Progenitor cell of endocrine pancreas (in vitro differentiated cells): ENCODE data around the gene ABCB11. TPM values are rescaled to one million over a fixed set of nuclear protein-coding genes. Genes with fewer than 3 reads are reported as not detected.

Experiments
- DNase-seq: peaks from one replicate; pipeline ENCODE4 v3.0.0; 2021; ENCODE audit warnings: low spot score; ENCODE audit not compliant: unreplicated experiment
- H3K27ac Mint-ChIP-seq: 2 replicates; pipeline ENCODE4 v1.8.0; 2021; ENCODE audit warnings: mild to moderate bottlenecking, moderate library complexity, mixed read lengths
- H3K27me3 Mint-ChIP-seq: 2 replicates; pipeline ENCODE4 v1.8.0; 2021; ENCODE audit warnings: mixed read lengths
- H3K36me3 Mint-ChIP-seq: 2 replicates; pipeline ENCODE4 v1.8.0; 2022; ENCODE audit warnings: mixed read lengths; ENCODE audit not compliant: insufficient read depth
- H3K4me1 Mint-ChIP-seq: 2 replicates; pipeline ENCODE4 v1.8.0; 2021; ENCODE audit warnings: low read depth, mixed read lengths
- H3K4me3 Mint-ChIP-seq: 2 replicates; pipeline ENCODE4 v1.8.0; 2021; ENCODE audit warnings: low read depth, mild to moderate bottlenecking, moderate library complexity, mixed read lengths
- H3K9me3 Mint-ChIP-seq: 2 replicates; pipeline ENCODE4 v1.8.0; 2021; ENCODE audit warnings: low read depth, mixed read lengths
- total RNA-seq: library from RNA; stranded (reverse); gene quantifications from 2 replicates; pipeline ENCODE4 v1.2.1, GENCODE V29; 2021
- TF ChIP-seq, protein P1 (sequence below): fragments of 200-600 bp; sonication (generic); IDR thresholded peaks from one replicate; pipeline ENCODE4 v1.5.0; 2021; ENCODE audit warnings: antibody characterized with exemption, mild to moderate bottlenecking; ENCODE audit not compliant: unreplicated experiment

ABCB11 gene
- total RNA-seq, 1 donor from 2014 or later, result 0.24 TPM

DNA sequence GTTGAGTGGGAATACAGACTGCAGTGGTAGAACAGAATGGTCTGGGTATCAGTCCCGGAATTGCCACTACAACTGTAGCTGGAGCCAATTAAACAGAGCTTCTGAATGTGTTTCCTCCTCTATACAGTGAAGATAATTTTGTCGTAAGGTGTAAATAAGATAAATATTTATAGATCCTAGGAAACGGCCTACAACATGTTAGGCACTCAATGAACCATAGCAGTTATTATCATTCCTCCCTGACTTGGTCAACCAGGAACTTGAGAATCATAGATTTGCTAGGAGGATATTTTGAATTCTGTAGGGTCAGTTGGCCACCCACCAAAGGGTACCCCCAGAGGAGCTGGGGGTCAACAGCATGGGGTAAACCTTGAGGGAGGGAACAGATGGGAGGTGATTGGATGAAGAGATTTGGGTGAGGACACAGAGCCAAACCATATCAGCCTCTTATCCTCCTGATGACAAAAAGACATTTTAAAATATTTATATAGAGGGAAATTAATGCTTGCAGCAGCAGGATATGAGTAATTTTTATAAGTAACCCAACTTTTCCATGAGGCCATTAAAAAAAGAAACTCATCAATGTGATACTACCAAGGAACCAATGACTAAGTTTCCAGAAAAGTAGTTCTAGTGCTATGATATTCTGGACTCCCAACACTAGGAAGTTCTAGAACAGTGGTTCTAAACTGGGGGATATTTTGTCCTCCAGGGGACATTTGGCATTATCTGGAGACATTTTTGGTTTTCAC, 42.3 kb upstream of the ABCB11 start:
- no peaks in the 10 kb centered on the region for H3K4me1 Mint-ChIP-seq
- TF ChIP-seq, protein P1, sequence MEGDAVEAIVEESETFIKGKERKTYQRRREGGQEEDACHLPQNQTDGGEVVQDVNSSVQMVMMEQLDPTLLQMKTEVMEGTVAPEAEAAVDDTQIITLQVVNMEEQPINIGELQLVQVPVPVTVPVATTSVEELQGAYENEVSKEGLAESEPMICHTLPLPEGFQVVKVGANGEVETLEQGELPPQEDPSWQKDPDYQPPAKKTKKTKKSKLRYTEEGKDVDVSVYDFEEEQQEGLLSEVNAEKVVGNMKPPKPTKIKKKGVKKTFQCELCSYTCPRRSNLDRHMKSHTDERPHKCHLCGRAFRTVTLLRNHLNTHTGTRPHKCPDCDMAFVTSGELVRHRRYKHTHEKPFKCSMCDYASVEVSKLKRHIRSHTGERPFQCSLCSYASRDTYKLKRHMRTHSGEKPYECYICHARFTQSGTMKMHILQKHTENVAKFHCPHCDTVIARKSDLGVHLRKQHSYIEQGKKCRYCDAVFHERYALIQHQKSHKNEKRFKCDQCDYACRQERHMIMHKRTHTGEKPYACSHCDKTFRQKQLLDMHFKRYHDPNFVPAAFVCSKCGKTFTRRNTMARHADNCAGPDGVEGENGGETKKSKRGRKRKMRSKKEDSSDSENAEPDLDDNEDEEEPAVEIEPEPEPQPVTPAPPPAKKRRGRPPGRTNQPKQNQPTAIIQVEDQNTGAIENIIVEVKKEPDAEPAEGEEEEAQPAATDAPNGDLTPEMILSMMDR, result no peak
- H3K27me3 Mint-ChIP-seq, result peaks cover 2% of the 10 kb centered on the region
- no peak overlapping the region for H3K4me3 Mint-ChIP-seq
- H3K36me3 Mint-ChIP-seq, result no peaks in the 10 kb centered on the region
- H3K9me3 Mint-ChIP-seq, result no peaks in the 10 kb centered on the region
- no peak overlapping the region for H3K27ac Mint-ChIP-seq
- no peak for DNase-seq

DNA sequence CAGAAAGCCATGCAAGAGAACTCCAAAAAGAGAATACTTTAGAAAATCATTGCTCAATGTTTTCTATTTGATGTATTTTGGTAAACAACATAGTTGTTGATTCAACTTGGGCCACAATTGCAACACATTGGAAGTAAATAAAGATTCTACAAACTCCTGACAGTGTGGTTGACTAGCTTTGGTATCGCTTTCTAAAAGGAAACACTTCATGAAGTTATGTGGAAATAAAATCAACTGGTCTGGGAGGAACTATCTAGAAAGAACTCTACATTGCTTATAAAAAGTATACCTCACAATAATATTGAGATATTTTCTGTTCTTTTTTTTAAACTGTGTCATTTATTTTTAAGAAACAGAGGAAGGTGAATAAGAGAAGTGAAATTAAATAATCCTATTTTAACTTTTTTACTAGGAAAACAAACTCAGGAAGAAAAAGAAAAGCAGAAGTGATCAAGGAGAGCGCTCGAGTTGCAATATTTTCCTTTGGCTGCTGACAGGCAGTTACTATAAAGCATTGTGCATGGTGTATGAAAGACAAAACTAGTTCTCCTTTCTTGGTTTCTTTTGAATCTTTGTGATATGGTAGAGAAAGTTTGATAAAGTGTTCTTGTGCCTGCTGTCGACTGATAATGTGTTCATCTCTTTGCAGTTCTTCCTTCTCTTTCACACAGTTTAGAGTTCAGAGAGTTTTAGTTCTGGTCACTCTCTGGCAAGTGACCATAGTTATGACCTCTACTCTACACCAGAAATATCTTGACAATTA, 41.2 kb upstream of the ABCB11 start:
- no peaks in the 10 kb centered on the region for H3K4me1 Mint-ChIP-seq
- no peaks in the 10 kb centered on the region for H3K9me3 Mint-ChIP-seq
- peaks cover 2% of the 10 kb centered on the region for H3K27me3 Mint-ChIP-seq

DNA sequence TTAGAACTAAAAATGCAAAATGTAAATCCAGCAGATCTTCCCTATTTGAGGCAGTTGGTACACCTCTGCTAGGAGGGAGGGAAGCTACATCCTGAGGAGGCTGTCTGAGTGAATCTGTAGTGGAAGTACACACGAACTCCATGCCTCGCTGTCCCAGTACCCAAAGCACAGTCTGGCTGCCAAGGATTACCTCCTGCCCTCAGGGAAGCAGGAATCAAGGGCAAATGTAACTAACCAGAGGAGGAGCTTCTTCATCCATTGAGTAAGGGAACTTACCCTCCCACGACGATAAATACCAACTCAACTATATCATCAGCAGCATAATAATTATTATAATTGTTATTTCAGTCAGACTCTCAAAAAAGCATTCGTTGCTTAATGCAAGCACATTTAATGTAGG, 40.3 kb upstream of the ABCB11 start:
- no peak for DNase-seq
- H3K27me3 Mint-ChIP-seq, result peaks cover 2% of the 10 kb centered on the region
- no peaks in the 10 kb centered on the region for H3K9me3 Mint-ChIP-seq
- no peak overlapping the region for H3K27ac Mint-ChIP-seq
- no peak overlapping the region for H3K4me3 Mint-ChIP-seq
- TF ChIP-seq, protein P1, result no peak
- no peaks in the 10 kb centered on the region for H3K4me1 Mint-ChIP-seq
- H3K36me3 Mint-ChIP-seq, result no peaks in the 10 kb centered on the region

More for the DNA sequence above, 41.2 kb upstream of the ABCB11 start:
- no peak overlapping the region for H3K27ac Mint-ChIP-seq
- no peak for DNase-seq
- TF ChIP-seq, protein P1, result no peak
- H3K36me3 Mint-ChIP-seq, result no peaks in the 10 kb centered on the region
- H3K4me3 Mint-ChIP-seq, result no peak overlapping the region

DNA sequence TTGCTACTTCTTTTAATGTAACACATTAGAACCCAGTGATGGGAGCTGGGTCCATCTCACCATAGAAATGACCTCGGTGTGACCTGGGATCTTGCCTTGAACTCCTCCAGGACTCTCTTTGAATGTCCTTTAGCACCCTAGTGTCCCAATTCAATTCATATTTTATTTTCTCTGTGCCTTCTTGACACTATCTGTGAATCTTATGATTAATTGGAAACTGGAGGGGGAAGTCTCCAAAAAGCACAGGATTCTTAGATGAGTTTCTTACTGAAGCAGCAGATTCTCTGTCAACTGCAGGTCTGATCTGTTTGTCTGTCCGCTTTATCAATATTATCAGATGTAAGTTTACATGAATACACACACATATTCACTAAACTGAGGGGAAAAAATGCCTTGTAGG, 38.7 kb upstream of the ABCB11 start:
- Mint-ChIP-seq H3K27ac (no peak overlapping the region), H3K36me3 (no peaks in the 10 kb centered on the region)

DNA sequence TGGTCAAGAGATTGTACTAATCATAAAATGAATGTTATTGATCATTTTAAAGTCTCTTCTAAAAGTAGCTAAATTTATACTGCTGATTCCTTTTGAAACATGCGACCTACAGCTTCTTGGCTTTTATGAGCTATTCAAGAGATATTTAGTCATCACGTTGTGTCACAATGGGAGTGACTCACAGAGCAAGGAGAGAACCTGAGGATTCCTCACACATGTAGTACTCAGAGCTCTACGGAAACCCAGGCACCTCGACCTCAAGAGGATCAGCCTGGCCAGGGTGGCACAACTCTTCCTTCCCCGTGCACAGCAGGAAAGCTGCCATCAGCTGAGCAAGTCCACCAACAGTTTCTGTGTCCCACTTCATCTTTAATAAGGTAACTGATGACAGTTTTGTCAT, 38.2 kb upstream of the ABCB11 start, which contains the start of gene DHRS9:
DHRS9 (plus strand) TSS at position 223 of the 400 bp plus-strand sequence. CDS start 12,019 bp downstream, outside the sequence.
- Mint-ChIP-seq H3K9me3 (no peaks in the 10 kb centered on the region), H3K27ac (no peak within 1 kb of the TSS), H3K4me3 (no peak within 1 kb of the TSS), H3K36me3 (no peaks in the 10 kb centered on the region), H3K4me1 (no peaks in the 10 kb centered on the region), H3K27me3 (peaks cover 2% of the 10 kb centered on the region)
- TF ChIP-seq, protein P1, result no peak
- DNase-seq, result no peak

More for the DNA sequence above, 38.7 kb upstream of the ABCB11 start:
- Mint-ChIP-seq H3K9me3 (no peaks in the 10 kb centered on the region), H3K27me3 (peaks cover 2% of the 10 kb centered on the region), H3K4me3 (no peak overlapping the region), H3K4me1 (no peaks in the 10 kb centered on the region)
- no peak for DNase-seq
- TF ChIP-seq, protein P1, result no peak
